HG02938 (cell line): ENCODE measurements around the gene CPLX1.

Experiments used
- ATAC-seq: cut with Tn5 transposase; IDR thresholded peaks from one replicate; pipeline ENCODE4 v1.9.1; 2021; ENCODE audit warnings: mild to moderate bottlenecking, moderate library complexity; ENCODE audit not compliant: unreplicated experiment

Gene CPLX1

DNA sequence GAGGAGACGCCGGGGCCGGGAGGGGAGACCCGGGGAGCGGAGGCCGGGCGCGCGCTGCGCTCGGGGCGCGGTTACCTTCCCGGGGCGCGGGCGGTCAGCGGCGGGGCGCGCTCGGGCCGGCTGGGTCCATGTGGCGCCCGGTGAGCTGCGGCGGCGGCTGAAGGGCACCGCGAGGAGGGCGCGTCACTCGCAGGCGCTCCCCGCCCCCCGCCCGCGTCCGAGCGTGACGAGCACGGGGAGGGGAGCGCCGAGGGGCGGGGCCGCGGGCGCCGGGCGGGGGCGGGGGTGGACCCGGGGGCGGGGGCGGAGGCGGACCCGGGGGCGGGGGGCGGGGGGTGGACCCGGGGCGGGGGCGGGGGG lies at the start of gene CPLX1:
CPLX1 (minus strand) TSS at position 159 of the 360 bp plus-strand sequence. CDS start 1,607 bp downstream, outside the sequence.
- no peak for ATAC-seq

DNA sequence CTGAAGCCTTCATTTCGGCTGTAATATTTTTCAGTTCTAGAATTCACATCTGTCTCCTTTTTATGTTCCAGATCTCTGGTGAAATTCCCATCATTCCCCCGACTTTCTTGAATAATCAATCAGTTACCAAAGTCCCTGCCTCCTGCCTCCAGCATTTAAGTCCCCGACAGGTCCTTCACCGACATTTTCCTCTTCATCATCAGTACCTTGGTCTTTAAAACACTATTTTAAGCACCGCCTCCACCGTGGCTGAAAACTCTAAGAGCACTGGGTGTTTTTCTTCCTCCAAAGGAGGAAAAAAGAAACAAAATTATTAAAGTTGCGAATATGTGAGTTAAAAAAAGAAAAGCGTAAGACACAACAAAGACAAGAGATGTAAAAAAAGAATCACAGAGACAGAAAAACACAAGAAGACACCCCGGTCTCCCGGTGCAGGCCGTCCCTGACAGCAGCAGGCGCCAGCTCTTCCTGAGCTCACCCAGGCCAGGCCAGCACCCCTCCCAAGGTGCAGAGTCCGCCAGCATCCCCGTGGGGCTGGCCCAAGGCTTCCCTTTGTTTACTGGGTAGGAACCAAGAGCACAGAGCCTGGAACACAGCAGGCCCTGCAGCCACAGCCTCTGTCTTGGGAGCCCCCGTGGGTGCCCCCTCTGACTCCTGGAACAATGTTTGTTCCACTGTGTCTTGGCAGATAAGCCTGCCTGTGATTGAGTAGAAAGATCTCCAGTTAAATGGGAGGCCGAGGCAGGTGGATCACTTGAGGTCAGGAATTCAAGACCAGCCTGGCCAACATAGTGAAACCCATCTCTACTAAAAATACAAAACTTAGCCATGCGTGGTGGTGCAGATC lies 49.3 kb upstream of the CPLX1 start:
- no peak for ATAC-seq

- no peak for ATAC-seq
Measured at GRCh38 chr4:874056-874455, 48.1 kb upstream of the CPLX1 start.

DNA sequence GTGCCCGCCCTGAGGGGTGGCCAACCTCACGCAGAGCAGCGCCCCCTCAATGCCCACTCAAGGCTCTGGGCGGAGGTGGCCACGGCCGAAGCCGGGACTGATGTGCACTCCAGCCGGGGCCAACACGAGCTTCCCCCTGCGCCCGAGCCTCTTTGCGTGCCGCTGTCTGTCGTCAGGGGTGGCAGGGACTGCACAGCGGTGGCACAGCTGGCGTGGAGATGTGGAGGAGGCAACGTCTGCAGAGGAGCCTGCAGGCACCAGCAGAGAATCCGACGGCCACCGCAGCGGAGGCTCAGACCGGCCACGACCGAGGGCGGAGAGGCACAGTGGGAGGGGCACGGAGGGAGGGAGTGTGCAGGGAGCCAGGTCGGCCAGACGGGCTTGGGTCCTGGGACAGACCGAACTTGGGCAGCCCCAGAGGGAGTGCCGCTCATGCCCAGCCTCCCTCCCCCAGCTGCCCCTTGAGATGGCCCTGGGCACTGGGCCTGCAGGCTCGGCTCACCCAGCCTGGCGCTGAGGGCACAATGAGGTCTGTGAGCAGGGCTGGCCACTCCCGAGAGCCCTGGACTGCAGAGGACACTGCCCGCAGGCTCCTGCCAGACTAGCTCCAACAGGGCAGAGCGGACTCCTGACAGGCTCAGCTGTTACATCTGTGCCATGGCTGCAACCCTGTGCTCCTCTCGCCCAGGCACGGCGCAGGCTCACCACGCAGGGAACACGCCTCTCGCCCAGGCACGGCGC lies 46.5 kb upstream of the CPLX1 start:
- ATAC-seq, result no peak

GRCh38 chr4:871484-871883 lies 45.6 kb upstream of the CPLX1 start:
- ATAC-seq, result no peak

- no peak for ATAC-seq
Measured at GRCh38 chr4:870951-871350, 45.0 kb upstream of the CPLX1 start.

- no peak for ATAC-seq
Measured at GRCh38 chr4:869776-870175, 43.8 kb upstream of the CPLX1 start.

DNA sequence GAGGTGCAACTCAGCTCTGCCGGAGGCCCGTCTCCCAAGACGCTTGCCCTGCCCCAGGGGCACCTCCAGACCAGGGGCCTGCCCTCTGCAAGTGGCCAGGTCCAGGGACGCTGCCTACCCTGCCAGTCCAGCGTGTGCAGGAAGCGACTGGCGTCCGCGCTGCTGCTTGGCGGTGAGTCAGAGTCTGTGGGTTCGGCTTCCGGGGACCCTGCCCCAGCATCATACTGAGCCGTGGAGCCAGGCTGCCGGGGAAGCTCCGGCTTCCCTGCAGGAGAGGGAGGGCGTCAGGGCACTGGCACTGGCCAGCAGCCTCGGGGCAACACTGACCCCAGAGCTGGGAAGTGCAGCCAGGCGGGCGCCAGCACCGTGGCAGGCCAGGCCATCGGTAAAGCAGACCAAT lies 42.5 kb upstream of the CPLX1 start:
- no peak for ATAC-seq

DNA sequence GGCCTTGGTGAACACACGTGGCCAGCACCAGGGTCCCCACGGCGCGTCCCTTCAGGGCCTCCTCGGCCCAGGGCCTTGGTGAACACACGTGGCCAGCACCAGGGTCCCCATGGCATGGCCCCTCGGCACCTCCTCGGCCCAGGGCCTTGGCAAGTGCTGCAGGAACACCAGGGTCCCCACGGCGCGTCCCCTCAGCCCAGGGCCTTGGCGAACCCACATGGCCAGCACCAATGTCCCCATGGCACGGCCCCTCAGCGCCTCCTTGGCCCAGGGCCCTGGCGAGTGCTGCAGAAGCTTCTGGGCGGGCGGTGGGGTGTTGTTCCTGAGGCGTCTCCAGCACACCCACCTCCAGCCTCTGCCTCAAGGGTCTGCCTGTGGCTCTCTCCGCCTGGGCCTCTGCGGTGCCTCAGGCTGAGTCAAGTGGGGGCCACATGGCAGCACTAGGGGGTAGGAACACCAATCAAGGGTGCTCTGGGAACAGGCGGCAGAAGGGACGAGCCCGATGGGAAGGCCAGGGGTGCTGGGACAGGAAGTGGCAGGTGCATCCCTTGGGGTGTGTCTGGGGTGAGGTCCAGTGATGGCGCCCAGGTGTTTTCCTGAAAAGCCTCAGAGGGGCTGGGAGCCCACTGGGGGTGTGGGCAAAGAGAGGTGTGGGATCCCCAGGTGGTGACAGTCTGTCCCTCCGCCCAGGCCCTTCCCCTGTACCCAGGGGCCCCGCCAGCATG lies 41.8 kb upstream of the CPLX1 start:
- no peak for ATAC-seq

DNA sequence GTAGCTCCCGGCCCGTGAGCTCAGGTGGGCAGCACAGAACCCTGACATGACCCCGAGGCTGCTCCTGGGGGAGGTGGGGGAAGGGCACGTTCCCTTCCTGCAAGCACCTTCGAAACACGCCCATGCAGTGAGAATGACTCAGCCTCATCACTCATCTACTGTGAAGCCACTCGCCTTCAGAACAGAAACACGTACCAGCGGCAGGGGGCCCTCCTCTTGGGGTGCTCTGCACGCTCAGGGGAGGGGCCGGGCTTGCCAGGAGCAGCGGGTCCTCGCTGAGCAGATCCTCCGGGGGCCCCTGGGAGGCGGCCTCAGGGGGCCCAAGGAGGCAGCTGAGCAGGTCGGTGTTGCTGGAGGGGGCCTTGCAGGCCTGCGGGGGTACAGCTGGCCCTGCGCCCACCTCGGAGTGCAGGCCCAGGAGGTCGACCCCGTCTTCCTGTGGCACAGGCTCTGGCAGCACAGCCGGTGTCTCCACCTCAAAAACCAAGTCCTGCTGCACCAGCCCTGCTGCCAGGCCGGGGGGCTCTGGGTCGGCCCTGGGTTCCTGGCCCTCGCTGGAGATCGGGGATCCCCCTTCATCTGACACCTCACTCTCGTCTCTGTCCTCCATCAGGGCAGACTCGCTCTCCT lies 40.9 kb upstream of the CPLX1 start:
- no peak for ATAC-seq

GRCh38 chr4:866068-866760 lies 40.3 kb upstream of the CPLX1 start:
- ATAC-seq, result no peak

- no peak for ATAC-seq
Measured at GRCh38 chr4:865572-865971, 39.6 kb upstream of the CPLX1 start.

- no peak for ATAC-seq
Measured at GRCh38 chr4:865121-865465, 39.2 kb upstream of the CPLX1 start.

DNA sequence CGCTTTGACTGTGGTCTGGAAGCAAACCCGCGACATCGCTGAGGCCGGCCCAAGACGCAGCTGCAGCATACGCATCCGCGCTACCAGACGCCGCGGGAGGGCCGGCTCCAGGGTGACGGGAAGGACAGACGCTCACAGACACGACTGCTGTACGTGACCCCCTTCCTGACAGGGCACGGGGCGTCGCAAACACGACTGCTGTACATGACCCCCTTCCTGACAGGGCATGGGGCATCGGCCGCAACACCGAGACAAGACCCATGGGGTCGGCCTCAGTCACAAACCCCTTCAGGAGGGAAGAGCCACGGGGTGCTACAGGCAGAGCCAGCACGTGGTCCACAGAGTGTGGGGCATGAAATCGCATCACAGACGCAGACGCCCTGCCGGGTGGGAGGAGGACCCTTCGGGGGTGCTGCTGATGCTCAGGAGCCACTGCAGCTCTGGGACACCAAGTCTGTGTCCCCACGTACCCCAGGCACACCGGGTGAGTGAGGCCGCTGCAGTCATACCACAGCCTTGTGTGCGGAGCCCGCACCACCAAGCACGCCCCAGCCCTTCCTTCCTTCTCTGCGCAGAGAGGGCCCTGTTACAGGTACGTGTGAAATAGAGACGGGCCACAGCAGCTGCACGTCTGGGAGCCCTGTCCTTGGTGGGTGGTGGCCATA lies 38.7 kb upstream of the CPLX1 start:
- no peak for ATAC-seq

GRCh38 chr4:860561-860960 lies 34.6 kb upstream of the CPLX1 start:
- ATAC-seq, result no peak

DNA sequence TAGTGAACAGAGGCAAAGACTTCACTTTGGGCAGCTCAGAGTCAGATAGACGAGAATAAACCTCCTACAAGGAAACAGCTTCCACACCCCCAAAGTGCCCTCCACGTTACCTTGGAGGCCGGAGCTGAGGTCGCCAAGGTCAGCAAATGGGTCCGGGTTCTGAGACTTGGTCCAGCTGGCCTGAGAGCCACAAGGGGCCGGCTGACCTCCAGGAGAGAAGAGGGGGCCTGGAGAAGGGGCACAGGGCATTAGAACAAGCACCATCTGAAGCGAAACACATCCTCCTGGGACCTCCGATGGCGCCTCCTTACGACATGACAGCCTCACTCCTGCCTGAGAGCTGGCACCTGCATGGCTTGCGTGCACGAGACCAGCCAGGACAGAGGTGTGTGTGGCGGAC lies 33.6 kb upstream of the CPLX1 start:
- ATAC-seq, result no peak

DNA sequence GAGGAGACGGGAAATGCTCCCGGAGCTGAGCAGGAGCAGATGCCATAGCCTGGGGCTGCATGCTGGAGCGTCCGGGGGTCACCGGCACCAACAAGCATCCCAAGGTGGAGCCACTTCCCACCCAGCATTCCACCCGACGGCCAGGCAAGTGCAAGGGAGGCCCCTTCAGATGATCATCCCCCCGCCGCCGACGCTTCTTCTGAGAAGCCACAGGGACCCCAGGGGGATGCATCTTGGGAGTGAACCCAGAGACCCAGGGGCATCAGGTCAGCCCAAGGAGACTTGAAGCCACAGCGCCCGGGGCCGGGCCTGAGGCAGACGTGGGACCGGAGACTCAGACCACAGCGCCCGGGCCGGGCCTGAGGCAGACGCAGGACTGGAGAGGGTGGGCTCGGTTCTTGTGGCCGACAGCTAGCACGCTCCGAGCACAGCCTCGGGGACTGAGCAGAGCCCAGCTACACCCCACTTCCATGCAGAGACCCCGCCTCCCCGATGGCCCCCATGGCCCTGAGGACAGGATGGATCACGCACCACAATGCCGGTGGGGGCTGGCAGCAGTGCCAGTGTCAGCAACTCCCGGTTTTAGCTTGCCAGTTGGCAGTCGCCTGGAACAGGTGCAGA lies 33.0 kb upstream of the CPLX1 start:
- no peak for ATAC-seq

DNA sequence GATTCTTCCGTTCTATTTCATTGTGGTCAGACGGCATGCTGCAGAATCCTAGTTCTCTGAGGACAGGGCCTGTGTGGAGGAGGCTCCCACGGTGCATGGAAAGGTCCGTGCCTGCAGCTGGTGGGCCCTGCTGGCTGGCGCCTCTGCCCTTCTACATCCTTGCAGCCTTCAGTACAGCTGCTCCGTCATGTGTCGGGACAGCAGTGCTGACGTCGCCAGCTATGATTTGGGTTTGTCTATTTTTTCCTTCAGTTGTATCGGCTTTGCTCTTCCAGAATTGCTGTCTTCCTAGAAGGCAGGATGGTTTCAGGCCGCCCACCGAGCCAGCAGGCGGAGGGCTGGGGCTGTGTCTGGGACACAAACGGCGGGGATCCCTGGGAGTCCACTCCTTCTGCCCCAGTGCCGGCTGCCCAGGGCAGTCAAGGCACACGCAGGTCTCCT lies 32.1 kb upstream of the CPLX1 start:
- no peak for ATAC-seq

DNA sequence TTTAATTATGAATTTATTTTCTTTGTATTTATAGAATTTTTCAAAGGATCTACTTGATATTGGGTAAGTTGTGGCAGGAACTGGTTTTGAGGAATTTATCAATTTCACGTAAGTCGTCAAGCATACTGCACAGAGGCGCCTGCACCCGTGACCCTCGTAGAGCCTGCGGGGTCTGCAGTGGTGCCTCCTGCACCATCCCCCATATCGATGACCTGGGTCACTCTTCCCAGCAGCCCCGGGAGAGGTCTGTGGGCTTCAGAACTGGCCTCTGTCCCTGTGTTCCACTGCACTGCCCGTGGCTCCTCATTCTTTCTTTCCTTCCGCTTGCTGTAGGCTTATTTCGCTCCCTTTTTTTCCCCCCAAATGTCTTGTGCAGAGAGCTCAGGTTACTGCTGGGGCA lies 31.5 kb upstream of the CPLX1 start:
- no peak for ATAC-seq
